HepG2 (cell line): ENCODE results near the gene CD96. TPM values are rescaled to one million over a fixed set of nuclear protein-coding genes. Genes with fewer than 3 reads are reported as not detected.

Source experiments
- ATRX ChIP-seq: sonication (generic); formaldehyde crosslinking; IDR thresholded peaks from 2 replicates; pipeline ENCODE4 v1.4.0; 2020; ENCODE audit warnings: missing genetic modification reagents, borderline replicate concordance
- CREM ChIP-seq, 2 experiments: sonication (generic) in 1 of 2; formaldehyde crosslinking in 1 of 2; IDR thresholded peaks; 2 replicates each; pipeline versions ENCODE4 v1.4.0 to v1.6.1; 2016 to 2020; ENCODE audit warnings: antibody characterized with exemption in 1 of 2, mild to moderate bottlenecking in 1 of 2, missing genetic modification reagents in 1 of 2
- DDIT3 ChIP-seq: sonication (generic); formaldehyde crosslinking; IDR thresholded peaks from 2 replicates; pipeline ENCODE4 v1.4.0; 2020; ENCODE audit warnings: mild to moderate bottlenecking, missing genetic modification reagents
- ELF3 ChIP-seq: IDR thresholded peaks from 2 replicates; pipeline ENCODE4 v1.6.1; 2016; ENCODE audit warnings: missing genetic modification reagents, missing compliant biosample characterization
- ESRRA ChIP-seq: sonication (generic); formaldehyde crosslinking; IDR thresholded peaks from 2 replicates; pipeline ENCODE4 v1.5.1; 2020; ENCODE audit warnings: mild to moderate bottlenecking, low read depth, missing genetic modification reagents
- FOSL2 ChIP-seq: sonication (generic); formaldehyde crosslinking; IDR thresholded peaks from 2 replicates; pipeline ENCODE4 v1.4.0; 2020; ENCODE audit warnings: missing genetic modification reagents
- HNRNPLL ChIP-seq: fragments of 200-400 bp; formaldehyde crosslinking; IDR thresholded peaks from 2 replicates; pipeline ENCODE4 v1.6.1; 2017; ENCODE audit warnings: mild to moderate bottlenecking, low read depth, low read length; ENCODE audit not compliant: poor library complexity, severe bottlenecking
- MTA3 ChIP-seq: sonication (generic); formaldehyde crosslinking; IDR thresholded peaks from 2 replicates; pipeline ENCODE4 v1.4.0; 2020; ENCODE audit warnings: missing genetic modification reagents
- NFE2 ChIP-seq: sonication (generic); formaldehyde crosslinking; IDR thresholded peaks from 2 replicates; pipeline ENCODE4 v1.4.0; 2020; ENCODE audit warnings: missing genetic modification reagents
- PAXIP1 ChIP-seq: sonication (generic); formaldehyde crosslinking; conservative IDR thresholded peaks from 2 replicates; pipeline ENCODE4 v1.4.0; 2020; ENCODE audit warnings: mild to moderate bottlenecking, missing genetic modification reagents, moderate library complexity
- RNF219 ChIP-seq: sonication (generic); formaldehyde crosslinking; IDR thresholded peaks from 2 replicates; pipeline ENCODE4 v1.5.0; 2020; ENCODE audit warnings: mild to moderate bottlenecking, missing genetic modification reagents
- SALL1 ChIP-seq: sonication (generic); formaldehyde crosslinking; IDR thresholded peaks from 2 replicates; pipeline ENCODE4 v1.8.0; 2022; ENCODE audit warnings: mild to moderate bottlenecking, missing genetic modification reagents
- ZFP62 ChIP-seq: sonication (generic); formaldehyde crosslinking; IDR thresholded peaks from 2 replicates; pipeline ENCODE4 v1.4.0; 2020; ENCODE audit warnings: missing genetic modification reagents
- ZFP90 ChIP-seq: sonication (generic); formaldehyde crosslinking; IDR thresholded peaks from 2 replicates; pipeline ENCODE4 v1.8.0; 2022; ENCODE audit warnings: missing genetic modification reagents, mild to moderate bottlenecking, inconsistent platforms, borderline replicate concordance
- ZFX ChIP-seq: sonication (generic); formaldehyde crosslinking; IDR thresholded peaks from 2 replicates; pipeline ENCODE4 v1.4.0; 2020; ENCODE audit warnings: mild to moderate bottlenecking, low read depth, missing genetic modification reagents, moderate library complexity
- ZMYM4 ChIP-seq: sonication (generic); formaldehyde crosslinking; IDR thresholded peaks from 2 replicates; pipeline ENCODE4 v1.8.1; 2023; ENCODE audit warnings: mild to moderate bottlenecking, missing genetic modification reagents
- ZNF569 ChIP-seq: sonication (generic); formaldehyde crosslinking; IDR thresholded peaks from 2 replicates; pipeline ENCODE4 v1.5.0; 2020; ENCODE audit warnings: mild to moderate bottlenecking, missing genetic modification reagents, moderate library complexity, borderline replicate concordance
- ZNF678 ChIP-seq: sonication (generic); formaldehyde crosslinking; IDR thresholded peaks from 2 replicates; pipeline ENCODE4 v1.4.0; 2020; ENCODE audit warnings: mild to moderate bottlenecking, missing genetic modification reagents
- ZNF687 ChIP-seq: sonication (generic); formaldehyde crosslinking; IDR thresholded peaks from 2 replicates; pipeline ENCODE4 v1.5.1; 2020; ENCODE audit warnings: mild to moderate bottlenecking, missing genetic modification reagents, moderate library complexity
- polyA plus RNA-seq, 8 experiments: library from polyadenylated mRNA; depleted of rRNA in 3 of 8; stranded (reverse) in 7 of 8; unstranded in 1 of 8; fragments of >200 nt; fragmentation: Illumina TruSeq in 4 of 8; extraction: Trizol in 4 of 8; gene quantifications; 2 replicates each; pipeline versions ENCODE4 v1.2.1 to v1.2.3, GENCODE V29; 2011 to 2016; ENCODE audit warnings: low read depth in 4 of 8, missing spikeins in 1 of 8, mixed read lengths in 1 of 8; ENCODE audit not compliant: insufficient read depth in 1 of 8
- total RNA-seq, 5 experiments: library from RNA; depleted of rRNA; stranded (reverse); fragments of >200 nt; fragmentation: Illumina TruSeq; extraction: Trizol; gene quantifications; 2 replicates each; pipeline ENCODE4 v1.2.3, GENCODE V29; 2016; ENCODE audit warnings: low read depth in 1 of 5

CD96 gene
- total and polyA plus RNA-seq, 2 of the 13 experiments (the other 11 are each of a cell fraction or from before 2014, with no cell fraction given) = not detected

- TF ChIP-seq RNF219 (CRISPR knock-in tag) (no peak), ZFX (CRISPR knock-in tag) (peak; percentile 45; the same call in 1 of the 2 replicates), ZNF687 (no peak), ZNF678 (CRISPR knock-in tag) (no peak), ZFP90 (CRISPR knock-in tag) (no peak), DDIT3 (CRISPR knock-in tag) (no peak), SALL1 (CRISPR knock-in tag) (peak; percentile 64), PAXIP1 (peak; percentile 59), ELF3 (CRISPR knock-in tag) (peak; percentile 79), HNRNPLL (no peak), ESRRA (CRISPR knock-in tag) (0 out of 2 replicates have a peak, but pooled peaks have one; percentile 37), CREM (IDR thresholded peaks at IDR 0.05) (peak; percentile 16; the same call in 1 of the 2 replicates), CREM (CRISPR knock-in tag; IDR thresholded peaks at IDR 0.05) (no peak), ATRX (CRISPR knock-in tag) (no peak), ZMYM4 (CRISPR knock-in tag) (peak; percentile 47; the same call in 1 of the 2 replicates), ZFP62 (CRISPR knock-in tag) (no peak), FOSL2 (CRISPR knock-in tag) (peak; percentile 57), NFE2 (CRISPR knock-in tag) (peak; percentile 46; the same call in 1 of the 2 replicates), MTA3 (CRISPR knock-in tag) (no peak), ZNF569 (CRISPR knock-in tag) (no peak)
Measured at GRCh38 chr3:111676211-111677006, 134.4 kb downstream of the CD96 start (continued).
